ENCODE measurements around the gene ACTN4.

DNA sequence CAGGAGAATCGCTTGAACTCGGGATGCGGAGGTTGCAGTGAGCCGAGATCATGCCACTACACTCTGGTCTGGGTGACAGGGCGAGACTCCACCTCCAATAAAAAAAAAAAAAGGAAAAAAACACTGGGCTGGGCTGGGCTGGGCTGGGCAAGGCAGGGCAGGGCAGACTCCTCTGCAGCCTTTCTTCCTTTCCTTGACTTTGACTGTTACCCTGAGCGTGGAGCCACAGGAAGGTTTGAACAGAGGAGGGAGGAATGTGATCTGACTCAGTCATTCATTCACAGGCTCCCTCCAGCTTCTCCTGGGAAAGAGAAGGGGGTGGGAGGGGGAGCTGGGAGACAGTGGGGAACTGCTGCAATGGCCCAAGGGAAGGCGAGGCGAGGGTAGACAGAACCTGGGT, 2.7 kb upstream of the ACTN4 start:
- no peak for TF ChIP-seq POLR2A (IDR thresholded peaks at IDR 0.05; ENCODE audit: low read length)
- TF ChIP-seq, protein P1, sequence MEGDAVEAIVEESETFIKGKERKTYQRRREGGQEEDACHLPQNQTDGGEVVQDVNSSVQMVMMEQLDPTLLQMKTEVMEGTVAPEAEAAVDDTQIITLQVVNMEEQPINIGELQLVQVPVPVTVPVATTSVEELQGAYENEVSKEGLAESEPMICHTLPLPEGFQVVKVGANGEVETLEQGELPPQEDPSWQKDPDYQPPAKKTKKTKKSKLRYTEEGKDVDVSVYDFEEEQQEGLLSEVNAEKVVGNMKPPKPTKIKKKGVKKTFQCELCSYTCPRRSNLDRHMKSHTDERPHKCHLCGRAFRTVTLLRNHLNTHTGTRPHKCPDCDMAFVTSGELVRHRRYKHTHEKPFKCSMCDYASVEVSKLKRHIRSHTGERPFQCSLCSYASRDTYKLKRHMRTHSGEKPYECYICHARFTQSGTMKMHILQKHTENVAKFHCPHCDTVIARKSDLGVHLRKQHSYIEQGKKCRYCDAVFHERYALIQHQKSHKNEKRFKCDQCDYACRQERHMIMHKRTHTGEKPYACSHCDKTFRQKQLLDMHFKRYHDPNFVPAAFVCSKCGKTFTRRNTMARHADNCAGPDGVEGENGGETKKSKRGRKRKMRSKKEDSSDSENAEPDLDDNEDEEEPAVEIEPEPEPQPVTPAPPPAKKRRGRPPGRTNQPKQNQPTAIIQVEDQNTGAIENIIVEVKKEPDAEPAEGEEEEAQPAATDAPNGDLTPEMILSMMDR (IDR thresholded peaks at IDR 0.05) = no peak
- TF ChIP-seq RFX5 (IDR thresholded peaks at IDR 0.05) = no peak
- no peak for TF ChIP-seq PHF8 (IDR thresholded peaks at IDR 0.05; ENCODE audit: borderline replicate concordance, low read depth)
- TF ChIP-seq JUN (IDR thresholded peaks at IDR 0.05) = no peak
- TF ChIP-seq, protein P2, sequence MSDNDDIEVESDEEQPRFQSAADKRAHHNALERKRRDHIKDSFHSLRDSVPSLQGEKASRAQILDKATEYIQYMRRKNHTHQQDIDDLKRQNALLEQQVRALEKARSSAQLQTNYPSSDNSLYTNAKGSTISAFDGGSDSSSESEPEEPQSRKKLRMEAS (IDR thresholded peaks at IDR 0.05) = no peak
- TF ChIP-seq RAD21 (conservative IDR thresholded peaks at IDR 0.05 in 1 of 2, IDR thresholded peaks at IDR 0.05 in 1 of 2) = no peak
- no peak for TF ChIP-seq EP300 (IDR thresholded peaks at IDR 0.05)
- TF ChIP-seq, protein P3, sequence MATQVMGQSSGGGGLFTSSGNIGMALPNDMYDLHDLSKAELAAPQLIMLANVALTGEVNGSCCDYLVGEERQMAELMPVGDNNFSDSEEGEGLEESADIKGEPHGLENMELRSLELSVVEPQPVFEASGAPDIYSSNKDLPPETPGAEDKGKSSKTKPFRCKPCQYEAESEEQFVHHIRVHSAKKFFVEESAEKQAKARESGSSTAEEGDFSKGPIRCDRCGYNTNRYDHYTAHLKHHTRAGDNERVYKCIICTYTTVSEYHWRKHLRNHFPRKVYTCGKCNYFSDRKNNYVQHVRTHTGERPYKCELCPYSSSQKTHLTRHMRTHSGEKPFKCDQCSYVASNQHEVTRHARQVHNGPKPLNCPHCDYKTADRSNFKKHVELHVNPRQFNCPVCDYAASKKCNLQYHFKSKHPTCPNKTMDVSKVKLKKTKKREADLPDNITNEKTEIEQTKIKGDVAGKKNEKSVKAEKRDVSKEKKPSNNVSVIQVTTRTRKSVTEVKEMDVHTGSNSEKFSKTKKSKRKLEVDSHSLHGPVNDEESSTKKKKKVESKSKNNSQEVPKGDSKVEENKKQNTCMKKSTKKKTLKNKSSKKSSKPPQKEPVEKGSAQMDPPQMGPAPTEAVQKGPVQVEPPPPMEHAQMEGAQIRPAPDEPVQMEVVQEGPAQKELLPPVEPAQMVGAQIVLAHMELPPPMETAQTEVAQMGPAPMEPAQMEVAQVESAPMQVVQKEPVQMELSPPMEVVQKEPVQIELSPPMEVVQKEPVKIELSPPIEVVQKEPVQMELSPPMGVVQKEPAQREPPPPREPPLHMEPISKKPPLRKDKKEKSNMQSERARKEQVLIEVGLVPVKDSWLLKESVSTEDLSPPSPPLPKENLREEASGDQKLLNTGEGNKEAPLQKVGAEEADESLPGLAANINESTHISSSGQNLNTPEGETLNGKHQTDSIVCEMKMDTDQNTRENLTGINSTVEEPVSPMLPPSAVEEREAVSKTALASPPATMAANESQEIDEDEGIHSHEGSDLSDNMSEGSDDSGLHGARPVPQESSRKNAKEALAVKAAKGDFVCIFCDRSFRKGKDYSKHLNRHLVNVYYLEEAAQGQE (IDR thresholded peaks at IDR 0.05) = no peak
- TF ChIP-seq HOXA7 (CRISPR knock-in tag; IDR thresholded peaks at IDR 0.05) = no peak
